Liver (tissue), 9 donors: ENCODE data around the gene CD36. TPM values are rescaled to one million over a fixed set of nuclear protein-coding genes. Genes with fewer than 3 reads are reported as not detected.

ENCODE experiments used
- DNase-seq: peaks from one replicate; pipeline ENCODE4 v3.0.0-alpha.2; 2017; ENCODE audit warnings: low spot score
- H3K27ac ChIP-seq, 2 donors: one replicate each; pipeline ENCODE4 v1.7.0; 2013; ENCODE audit warnings: inconsistent platforms in 2 of 2, low read length in 2 of 2, control low read depth in 1 of 2, low read depth in 1 of 2, mild to moderate bottlenecking in 1 of 2
- H3K27me3 ChIP-seq, 4 donors: one replicate each; pipeline versions ENCODE4 v1.6.1 to v1.7.0; 2013; ENCODE audit warnings: low read length in 3 of 4, inconsistent platforms in 1 of 4, mild to moderate bottlenecking in 1 of 4, moderate library complexity in 1 of 4; ENCODE audit not compliant: control insufficient read depth in 4 of 4, insufficient read depth in 4 of 4
- H3K36me3 ChIP-seq, 4 donors: one replicate each; pipeline versions ENCODE4 v1.6.1 to v1.7.0; 2013; ENCODE audit warnings: low read length in 3 of 4, mild to moderate bottlenecking in 3 of 4, low read depth in 1 of 4, moderate library complexity in 1 of 4; ENCODE audit not compliant: control insufficient read depth in 4 of 4, insufficient read depth in 3 of 4
- H3K4me1 ChIP-seq, 4 donors: one replicate each; pipeline versions ENCODE4 v1.6.1 to v1.7.0; 2013; ENCODE audit warnings: low read length in 3 of 4, mild to moderate bottlenecking in 3 of 4, moderate library complexity in 1 of 4; ENCODE audit not compliant: control insufficient read depth in 4 of 4, insufficient read depth in 4 of 4
- H3K4me3 ChIP-seq, 3 donors: one replicate each; pipeline versions ENCODE4 v1.6.1 to v1.7.0; 2013; ENCODE audit warnings: low read length in 3 of 3, control low read depth in 1 of 3, low read depth in 1 of 3, mild to moderate bottlenecking in 1 of 3
- H3K9ac ChIP-seq, 2 donors: one replicate each; pipeline ENCODE4 v1.7.0; 2013; ENCODE audit warnings: low read length in 2 of 2, mild to moderate bottlenecking in 2 of 2, moderate library complexity in 2 of 2, control low read depth in 1 of 2, low read depth in 1 of 2
- H3K9me3 ChIP-seq, 4 donors: one replicate each; pipeline versions ENCODE4 v1.6.1 to v1.7.0; 2013; ENCODE audit warnings: low read length in 3 of 4; ENCODE audit not compliant: control insufficient read depth in 4 of 4
- ATF3 ChIP-seq: IDR thresholded peaks from 2 replicates; pipeline ENCODE4 v1.6.1; 2016; ENCODE audit warnings: antibody characterized with exemption
- FOXA1 ChIP-seq: IDR thresholded peaks from 2 replicates; pipeline ENCODE4 v1.6.1; 2016; ENCODE audit warnings: antibody characterized with exemption
- FOXA2 ChIP-seq: IDR thresholded peaks from 2 replicates; pipeline ENCODE4 v1.6.1; 2016; ENCODE audit warnings: antibody characterized with exemption
- RAD21 ChIP-seq, 2 donors: IDR thresholded peaks; 2 replicates each; pipeline ENCODE4 v1.6.1; 2016; ENCODE audit warnings: antibody characterized with exemption in 2 of 2, mild to moderate bottlenecking in 2 of 2
- REST ChIP-seq: IDR thresholded peaks from 2 replicates; pipeline ENCODE4 v1.6.1; 2016; ENCODE audit warnings: antibody characterized with exemption, mild to moderate bottlenecking
- TAF1 ChIP-seq: conservative IDR thresholded peaks from 2 replicates; pipeline ENCODE4 v1.6.1; 2016; ENCODE audit warnings: antibody characterized with exemption, mild to moderate bottlenecking
- YY1 ChIP-seq: IDR thresholded peaks from 2 replicates; pipeline ENCODE4 v1.6.1; 2016; ENCODE audit warnings: antibody characterized with exemption, mild to moderate bottlenecking
- WGBS: extraction: QIAGEN DNeasy Blood & Tissue Kit; methylation state at CpG from one replicate; pipeline ENCODE4 v1.1.7; 2013; 5-methylcytosine and 5-hydroxymethylcytosine counted together
- polyA plus RNA-seq, 2 donors: library from polyadenylated mRNA; stranded (reverse) in 1 of 2; unstranded in 1 of 2; fragments of 200-250 nt in 1 of 2; fragments of >200 nt in 1 of 2; fragmentation: Nextera tagmentation in 1 of 2; extraction: Ambion mirVana in 1 of 2; gene quantifications; one replicate each; pipeline versions ENCODE4 v1.2.1 to v1.2.3, GENCODE V29; 2013 to 2015
- total RNA-seq, 2 donors: library from RNA; depleted of rRNA; stranded (reverse); fragments of >200 nt; gene quantifications; one replicate each; pipeline ENCODE4 v1.2.3, GENCODE V29; 2014
- TF ChIP-seq, protein P1 (sequence below): IDR thresholded peaks from 2 replicates; pipeline ENCODE4 v1.6.1; 2016; ENCODE audit warnings: antibody characterized with exemption
- TF ChIP-seq, protein P2 (sequence below): IDR thresholded peaks from 2 replicates; pipeline ENCODE4 v1.6.1; 2016; ENCODE audit warnings: antibody characterized with exemption
- TF ChIP-seq, protein P3 (sequence below): fragments of 150-350 bp; IDR thresholded peaks from 2 replicates; pipeline ENCODE4 v1.5.1; 2017; ENCODE audit warnings: improper control_type of control experiment, low read depth, low read length; ENCODE audit not compliant: missing input control
- donor health status: healthy.
- donor health status: healthy.
- donor health status: healthy.
- donor health status: healthy.
- donor health status: healthy.

Gene CD36
- total and polyA plus RNA-seq, 4 donors = 21.6 to 597 (median 54.5) TPM

DNA sequence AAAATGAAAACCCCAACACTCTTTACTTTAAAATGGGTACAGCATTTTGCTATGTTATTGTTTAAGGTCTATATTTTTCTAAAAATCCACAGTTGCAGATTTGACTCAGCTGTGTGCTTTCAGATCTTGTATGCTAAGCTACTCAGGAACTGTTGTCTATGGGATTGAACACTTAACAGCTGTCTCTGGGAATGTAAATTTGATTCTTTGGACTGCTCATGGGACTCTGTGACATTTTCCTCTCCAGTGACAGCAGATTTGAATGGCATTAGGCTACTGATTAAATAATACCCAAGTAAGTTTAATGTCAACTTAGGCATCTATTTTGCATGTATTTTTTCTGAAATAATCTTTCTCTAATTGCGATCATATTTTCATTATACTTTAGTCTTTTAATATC, 1.7 kb upstream of the CD36 start:
- no peak overlapping the region for H3K9ac ChIP-seq
- WGBS = 95% methylated on average over 1 of the region's 1 CpG
- no peak overlapping the region for H3K27ac ChIP-seq
- no peaks in the 10 kb centered on the region for H3K36me3 ChIP-seq
- no peak overlapping the region for H3K4me3 ChIP-seq
- TF ChIP-seq ATF3 (no peak), YY1 (no peak), FOXA1 (no peak), FOXA2 (no peak), TAF1 (no peak), REST (no peak), RAD21 (IDR thresholded peaks at IDR 0.05) (no peak)
- TF ChIP-seq, protein P1, sequence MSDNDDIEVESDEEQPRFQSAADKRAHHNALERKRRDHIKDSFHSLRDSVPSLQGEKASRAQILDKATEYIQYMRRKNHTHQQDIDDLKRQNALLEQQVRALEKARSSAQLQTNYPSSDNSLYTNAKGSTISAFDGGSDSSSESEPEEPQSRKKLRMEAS = no peak
- TF ChIP-seq, protein P2, sequence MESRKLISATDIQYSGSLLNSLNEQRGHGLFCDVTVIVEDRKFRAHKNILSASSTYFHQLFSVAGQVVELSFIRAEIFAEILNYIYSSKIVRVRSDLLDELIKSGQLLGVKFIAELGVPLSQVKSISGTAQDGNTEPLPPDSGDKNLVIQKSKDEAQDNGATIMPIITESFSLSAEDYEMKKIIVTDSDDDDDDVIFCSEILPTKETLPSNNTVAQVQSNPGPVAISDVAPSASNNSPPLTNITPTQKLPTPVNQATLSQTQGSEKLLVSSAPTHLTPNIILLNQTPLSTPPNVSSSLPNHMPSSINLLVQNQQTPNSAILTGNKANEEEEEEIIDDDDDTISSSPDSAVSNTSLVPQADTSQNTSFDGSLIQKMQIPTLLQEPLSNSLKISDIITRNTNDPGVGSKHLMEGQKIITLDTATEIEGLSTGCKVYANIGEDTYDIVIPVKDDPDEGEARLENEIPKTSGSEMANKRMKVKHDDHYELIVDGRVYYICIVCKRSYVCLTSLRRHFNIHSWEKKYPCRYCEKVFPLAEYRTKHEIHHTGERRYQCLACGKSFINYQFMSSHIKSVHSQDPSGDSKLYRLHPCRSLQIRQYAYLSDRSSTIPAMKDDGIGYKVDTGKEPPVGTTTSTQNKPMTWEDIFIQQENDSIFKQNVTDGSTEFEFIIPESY = no peak
- TF ChIP-seq, protein P3, sequence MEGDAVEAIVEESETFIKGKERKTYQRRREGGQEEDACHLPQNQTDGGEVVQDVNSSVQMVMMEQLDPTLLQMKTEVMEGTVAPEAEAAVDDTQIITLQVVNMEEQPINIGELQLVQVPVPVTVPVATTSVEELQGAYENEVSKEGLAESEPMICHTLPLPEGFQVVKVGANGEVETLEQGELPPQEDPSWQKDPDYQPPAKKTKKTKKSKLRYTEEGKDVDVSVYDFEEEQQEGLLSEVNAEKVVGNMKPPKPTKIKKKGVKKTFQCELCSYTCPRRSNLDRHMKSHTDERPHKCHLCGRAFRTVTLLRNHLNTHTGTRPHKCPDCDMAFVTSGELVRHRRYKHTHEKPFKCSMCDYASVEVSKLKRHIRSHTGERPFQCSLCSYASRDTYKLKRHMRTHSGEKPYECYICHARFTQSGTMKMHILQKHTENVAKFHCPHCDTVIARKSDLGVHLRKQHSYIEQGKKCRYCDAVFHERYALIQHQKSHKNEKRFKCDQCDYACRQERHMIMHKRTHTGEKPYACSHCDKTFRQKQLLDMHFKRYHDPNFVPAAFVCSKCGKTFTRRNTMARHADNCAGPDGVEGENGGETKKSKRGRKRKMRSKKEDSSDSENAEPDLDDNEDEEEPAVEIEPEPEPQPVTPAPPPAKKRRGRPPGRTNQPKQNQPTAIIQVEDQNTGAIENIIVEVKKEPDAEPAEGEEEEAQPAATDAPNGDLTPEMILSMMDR = no peak
- no peak for DNase-seq
- no peaks in the 10 kb centered on the region for H3K27me3 ChIP-seq
- peaks cover 0 to 26% (median 10%) of the 10 kb centered on the region in 4 donors for H3K4me1 ChIP-seq
- no peaks in the 10 kb centered on the region for H3K9me3 ChIP-seq

- Histone ChIP-seq H3K27ac (no peak overlapping the region), H3K9ac (no peak overlapping the region)
These were observed 988 bp upstream of the CD36 start for GRCh38 chr7:80637454-80637853.

More at GRCh38 chr7:80637454-80637853, 988 bp upstream of the CD36 start:
- H3K4me1 ChIP-seq = peaks cover 0 to 20% (median 7%) of the 10 kb centered on the region in 4 donors
- H3K9me3 ChIP-seq = no peaks in the 10 kb centered on the region
- H3K27me3 ChIP-seq = no peaks in the 10 kb centered on the region
- H3K36me3 ChIP-seq = no peaks in the 10 kb centered on the region
- DNase-seq = no peak
- no peak for TF ChIP-seq TAF1
- TF ChIP-seq YY1 = no peak
- WGBS = 72% methylated on average over 2 of the region's 2 CpGs
- H3K4me3 ChIP-seq = no peak overlapping the region
